Natural killer cell (primary cell): ENCODE measurements around the gene CCL22. TPM values are rescaled to one million over a fixed set of nuclear protein-coding genes. Genes with fewer than 3 reads are reported as not detected.

Experiments
- ATAC-seq, 3 donors: fragments of 150-1000 bp in 2 of 3; fragments of 200-7000 bp in 1 of 3; cut with Tn5 transposase; 1 replicate in 1 of 3; 2 replicates in 2 of 3; pipeline ENCODE4 v1.10.0; 2021; ENCODE audit warnings: mild to moderate bottlenecking in 2 of 3, moderate library complexity in 2 of 3
- DNase-seq, 2 donors: peaks; one replicate each; pipeline versions ENCODE4 v3.0.0 to v3.0.0-alpha.2; 2013 to 2021; ENCODE audit warnings: mixed read lengths in 1 of 2
- H3K27ac ChIP-seq: one replicate; pipeline ENCODE4 v1.5.1; 2013; ENCODE audit warnings: mild to moderate bottlenecking, low read length
- H3K27me3 ChIP-seq: one replicate; pipeline ENCODE4 v1.6.1; 2013; ENCODE audit warnings: low read length; ENCODE audit not compliant: control insufficient read depth, insufficient read depth
- H3K36me3 ChIP-seq: one replicate; pipeline ENCODE4 v1.6.1; 2013; ENCODE audit warnings: low read length; ENCODE audit not compliant: control insufficient read depth, insufficient read depth
- H3K4me1 ChIP-seq: one replicate; pipeline ENCODE4 v1.6.1; 2013; ENCODE audit warnings: low read length; ENCODE audit not compliant: control insufficient read depth, insufficient read depth
- H3K4me3 ChIP-seq: one replicate; pipeline ENCODE4 v1.5.1; 2013; ENCODE audit warnings: low read length
- H3K9me3 ChIP-seq: one replicate; pipeline ENCODE4 v1.6.1; 2013; ENCODE audit warnings: low read length; ENCODE audit not compliant: control insufficient read depth, insufficient read depth
- H3K27ac Mint-ChIP-seq, 2 donors: one replicate each; pipeline ENCODE4 v1.8.0; 2022; ENCODE audit warnings: mild to moderate bottlenecking in 2 of 2, mixed read lengths in 2 of 2, moderate library complexity in 1 of 2
- H3K27me3 Mint-ChIP-seq, 2 donors: one replicate each; pipeline ENCODE4 v1.8.0; 2022; ENCODE audit warnings: low read depth in 2 of 2, mixed read lengths in 2 of 2
- H3K36me3 Mint-ChIP-seq: one replicate; pipeline ENCODE4 v1.8.0; 2022; ENCODE audit warnings: mixed read lengths
- H3K4me1 Mint-ChIP-seq, 2 donors: one replicate each; pipeline ENCODE4 v1.8.0; 2022; ENCODE audit warnings: mixed read lengths in 2 of 2
- H3K4me3 Mint-ChIP-seq: one replicate; pipeline ENCODE4 v1.8.0; 2022; ENCODE audit warnings: mild to moderate bottlenecking, moderate library complexity, mixed read lengths
- H3K9me3 Mint-ChIP-seq, 2 donors: one replicate each; pipeline ENCODE4 v1.8.0; 2022; ENCODE audit warnings: mixed read lengths in 2 of 2
- WGBS: methylation state at CpG from one replicate; pipeline ENCODE4 v1.1.7; 2013; ENCODE audit warnings: missing lambda C conversion rate; ENCODE audit not compliant: insufficient coverage; 5-methylcytosine and 5-hydroxymethylcytosine counted together
- intact Hi-C: fragments of 100-400 bp; cut with micrococcal nuclease; formaldehyde crosslinking; loops from one replicate; pipeline ENCODE4 v1.14.2; 2022
- total RNA-seq, 4 donors: library from RNA; stranded (reverse); fragments of 120-200 nt in 1 of 4; gene quantifications; one replicate each; pipeline versions ENCODE4 v1.2.3 to v1.2.4, GENCODE V29; 2013 to 2022
- TF ChIP-seq, protein P1 (sequence below): fragments of 200-600 bp; IDR thresholded peaks from one replicate; pipeline ENCODE4 v1.8.0; 2022; ENCODE audit warnings: antibody characterized with exemption

The CCL22 gene
- total RNA-seq, 3 donors from 2014 or later (not counting 1 experiment from before 2014, with no cell fraction given): 0.14 TPM; not detected in 2

DNA sequence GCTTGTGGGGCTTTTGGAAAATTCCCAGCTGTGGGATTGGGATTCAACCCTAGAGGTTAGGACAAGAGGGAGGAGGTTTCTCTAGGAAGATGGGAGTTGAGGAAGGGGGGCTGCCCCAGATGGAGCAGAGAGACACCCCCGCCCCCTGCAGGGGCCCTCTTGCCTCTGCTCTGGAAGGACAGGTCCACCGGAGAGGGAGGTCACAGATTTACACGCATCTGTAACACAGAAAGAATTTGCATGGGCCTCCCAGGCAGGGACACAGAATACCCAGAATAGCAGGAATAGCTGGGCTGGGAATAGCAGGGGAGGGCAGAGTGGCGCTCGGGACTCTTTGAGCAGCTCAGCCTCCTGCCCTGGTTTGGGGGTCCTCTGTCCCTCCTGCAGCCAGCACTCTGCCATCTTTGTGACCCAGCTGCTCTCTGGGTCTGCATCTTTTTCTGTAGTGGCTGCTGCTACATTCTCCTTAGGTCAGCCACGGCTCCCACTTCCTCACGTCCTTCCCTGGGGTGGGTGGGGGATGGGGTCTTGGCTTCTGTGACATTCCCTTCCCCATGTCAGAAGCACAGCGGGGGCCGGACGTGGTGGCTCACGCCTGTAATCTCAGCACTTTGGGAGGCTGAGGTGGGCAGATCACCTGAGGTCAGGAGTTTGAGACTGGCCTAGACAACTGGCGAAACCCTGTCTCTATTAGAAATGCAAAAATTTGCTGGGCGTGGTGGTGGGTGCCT lies 40.2 kb upstream of the CCL22 start:
- intact Hi-C loops: no loop called here
- Histone ChIP-seq H3K4me1 (peaks cover 3% of the 10 kb centered on the region), H3K4me3 (no peak overlapping the region), H3K27me3 (no peaks in the 10 kb centered on the region), H3K27ac (no peak overlapping the region), H3K36me3 (no peaks in the 10 kb centered on the region), H3K9me3 (no peaks in the 10 kb centered on the region)
- TF ChIP-seq, protein P1, sequence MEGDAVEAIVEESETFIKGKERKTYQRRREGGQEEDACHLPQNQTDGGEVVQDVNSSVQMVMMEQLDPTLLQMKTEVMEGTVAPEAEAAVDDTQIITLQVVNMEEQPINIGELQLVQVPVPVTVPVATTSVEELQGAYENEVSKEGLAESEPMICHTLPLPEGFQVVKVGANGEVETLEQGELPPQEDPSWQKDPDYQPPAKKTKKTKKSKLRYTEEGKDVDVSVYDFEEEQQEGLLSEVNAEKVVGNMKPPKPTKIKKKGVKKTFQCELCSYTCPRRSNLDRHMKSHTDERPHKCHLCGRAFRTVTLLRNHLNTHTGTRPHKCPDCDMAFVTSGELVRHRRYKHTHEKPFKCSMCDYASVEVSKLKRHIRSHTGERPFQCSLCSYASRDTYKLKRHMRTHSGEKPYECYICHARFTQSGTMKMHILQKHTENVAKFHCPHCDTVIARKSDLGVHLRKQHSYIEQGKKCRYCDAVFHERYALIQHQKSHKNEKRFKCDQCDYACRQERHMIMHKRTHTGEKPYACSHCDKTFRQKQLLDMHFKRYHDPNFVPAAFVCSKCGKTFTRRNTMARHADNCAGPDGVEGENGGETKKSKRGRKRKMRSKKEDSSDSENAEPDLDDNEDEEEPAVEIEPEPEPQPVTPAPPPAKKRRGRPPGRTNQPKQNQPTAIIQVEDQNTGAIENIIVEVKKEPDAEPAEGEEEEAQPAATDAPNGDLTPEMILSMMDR: no peak
- ATAC-seq (no peak), DNase-seq (no peak)
- WGBS: 92% methylated on average over 11 of the region's 13 CpGs
- Mint-ChIP-seq H3K4me3 (no peak overlapping the region), H3K36me3 (no peaks in the 10 kb centered on the region), H3K4me1 (peaks cover 0 to 5% of the 10 kb centered on the region in 2 donors), H3K27ac (no peak overlapping the region), H3K27me3 (peaks cover 4 to 5% of the 10 kb centered on the region in 2 donors), H3K9me3 (no peaks in the 10 kb centered on the region)

DNA sequence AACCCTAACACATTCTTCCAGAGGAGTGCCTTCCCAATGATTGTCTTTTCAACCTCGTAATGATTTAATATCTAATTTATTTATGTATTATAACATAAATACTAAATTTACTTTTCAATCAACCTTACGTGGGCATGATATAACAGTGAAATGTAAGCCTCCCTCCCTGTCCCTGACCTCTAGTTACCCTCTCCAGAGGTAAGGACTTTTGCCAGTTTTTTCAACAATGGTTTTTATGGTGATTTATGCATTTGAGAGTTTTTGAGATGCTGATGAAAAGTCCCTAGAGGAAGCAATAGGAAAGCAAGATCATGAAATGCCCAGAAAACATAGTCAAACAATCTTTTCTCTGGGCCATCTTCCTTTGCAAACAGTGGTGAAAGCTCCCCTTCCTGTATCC lies 38.9 kb upstream of the CCL22 start:
- Histone ChIP-seq H3K4me3 (no peak overlapping the region), H3K4me1 (no peaks in the 10 kb centered on the region), H3K27me3 (no peaks in the 10 kb centered on the region), H3K27ac (no peak overlapping the region), H3K9me3 (no peaks in the 10 kb centered on the region), H3K36me3 (no peaks in the 10 kb centered on the region)
- H3K27ac Mint-ChIP-seq: no peak overlapping the region
- H3K4me3 Mint-ChIP-seq: no peak overlapping the region
- no peaks in the 10 kb centered on the region for H3K36me3 Mint-ChIP-seq
- H3K27me3 Mint-ChIP-seq: peaks cover 4 to 5% of the 10 kb centered on the region in 2 donors
- peaks cover 0 to 2% of the 10 kb centered on the region in 2 donors for H3K4me1 Mint-ChIP-seq
- ATAC-seq (no peak), DNase-seq (no peak)
- TF ChIP-seq, protein P1: no peak
- H3K9me3 Mint-ChIP-seq: no peaks in the 10 kb centered on the region
- intact Hi-C loops: no loop called here
- WGBS: no CpG with 5 or more reads among the region's 2 CpGs

DNA sequence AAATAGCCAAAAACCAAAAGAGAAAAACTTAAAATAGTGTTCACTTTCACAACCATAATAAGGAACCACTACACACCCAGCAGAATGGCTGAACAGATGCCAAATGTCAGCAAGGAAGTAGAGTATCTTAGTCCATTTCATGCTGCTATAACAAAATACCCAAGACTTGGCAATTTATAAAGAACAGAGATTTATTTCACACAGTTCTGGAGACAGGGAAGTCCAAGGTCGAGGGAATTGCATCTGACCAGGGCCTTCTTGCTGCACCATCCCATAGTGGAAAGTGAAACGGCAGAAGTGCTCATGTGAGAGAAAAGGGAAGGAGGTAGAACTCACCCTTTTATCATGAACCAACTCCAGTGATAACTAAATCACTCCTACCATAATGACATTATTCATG lies 33.8 kb upstream of the CCL22 start:
- peaks cover 4 to 13% of the 10 kb centered on the region in 2 donors for H3K27me3 Mint-ChIP-seq
- no peaks in the 10 kb centered on the region for H3K36me3 Mint-ChIP-seq
- Histone ChIP-seq H3K9me3 (no peaks in the 10 kb centered on the region), H3K27me3 (no peaks in the 10 kb centered on the region), H3K4me1 (no peaks in the 10 kb centered on the region), H3K27ac (no peak overlapping the region), H3K36me3 (no peaks in the 10 kb centered on the region), H3K4me3 (no peak overlapping the region)
- TF ChIP-seq, protein P1: no peak
- ATAC-seq: no peak
- H3K9me3 Mint-ChIP-seq: no peaks in the 10 kb centered on the region
- WGBS: 20% methylated on average over 1 of the region's 2 CpGs
- no peak overlapping the region for H3K4me3 Mint-ChIP-seq
- intact Hi-C loops: no loop called here
- H3K4me1 Mint-ChIP-seq: no peaks in the 10 kb centered on the region
- DNase-seq: no peak
- no peak overlapping the region for H3K27ac Mint-ChIP-seq

DNA sequence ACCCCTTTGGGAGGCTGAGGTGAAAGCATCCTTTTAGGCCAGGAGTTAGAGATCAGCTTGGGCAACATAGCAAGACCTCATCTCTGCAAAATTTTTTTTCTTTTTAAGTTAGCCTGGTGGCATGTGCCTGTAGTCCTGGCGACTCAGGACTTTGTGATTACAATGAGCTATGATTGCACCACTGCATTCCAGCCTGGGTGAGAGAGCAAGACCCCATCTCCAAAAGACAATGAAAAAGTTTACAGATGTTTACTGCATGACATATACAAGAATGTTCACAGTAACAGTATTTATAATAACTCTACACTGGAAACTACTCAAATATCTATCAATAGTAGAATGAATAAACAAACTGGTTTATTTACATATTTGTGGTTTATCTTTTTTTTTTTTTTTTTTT lies 33.1 kb upstream of the CCL22 start:
- WGBS: 100% methylated on average over 1 of the region's 1 CpG
- intact Hi-C loops: no loop called here
- ATAC-seq (no peak), DNase-seq (no peak)
- TF ChIP-seq, protein P1: no peak
- H3K4me1 Mint-ChIP-seq: no peaks in the 10 kb centered on the region
- H3K4me1 ChIP-seq: no peaks in the 10 kb centered on the region
- no peak overlapping the region for H3K4me3 ChIP-seq
- H3K9me3 ChIP-seq: no peaks in the 10 kb centered on the region
- H3K9me3 Mint-ChIP-seq: no peaks in the 10 kb centered on the region
- no peak overlapping the region for H3K4me3 Mint-ChIP-seq
- H3K36me3 ChIP-seq: no peaks in the 10 kb centered on the region
- H3K27me3 ChIP-seq: no peaks in the 10 kb centered on the region
- H3K27ac ChIP-seq: no peak overlapping the region
- H3K27me3 Mint-ChIP-seq: peaks cover under 1 to 20% of the 10 kb centered on the region in 2 donors
- no peaks in the 10 kb centered on the region for H3K36me3 Mint-ChIP-seq
- H3K27ac Mint-ChIP-seq: no peak overlapping the region
